Measurements from ENCODE around the gene HS3ST3B1. TPM values are rescaled to one million over a fixed set of nuclear protein-coding genes. Genes with fewer than 3 reads are reported as not detected.

Gene HS3ST3B1
- total RNA-seq, 1 experiment from 2014 or later: 17.0 TPM

GRCh38 chr17:14307560-14308024 lies 6.7 kb downstream of the HS3ST3B1 start:
- peak in 1 of 2 experiments; percentile 86 for DNase-seq (ENCODE audit: low read depth in 1 of 2, low spot score in 2 of 2)
- H3K36me3 ChIP-seq: peaks cover 10% of the 10 kb centered on the region
- no peaks in the 10 kb centered on the region for H3K9me3 ChIP-seq (replicated peaks)
- H3K4me3 ChIP-seq: peak overlapping the region; percentile 54
- no peaks in the 10 kb centered on the region for H3K27me3 ChIP-seq (replicated peaks)
- peaks cover 42% of the 10 kb centered on the region for H3K4me1 ChIP-seq (replicated peaks)
- peak overlapping the region; percentile 98 for H3K27ac ChIP-seq

DNA sequence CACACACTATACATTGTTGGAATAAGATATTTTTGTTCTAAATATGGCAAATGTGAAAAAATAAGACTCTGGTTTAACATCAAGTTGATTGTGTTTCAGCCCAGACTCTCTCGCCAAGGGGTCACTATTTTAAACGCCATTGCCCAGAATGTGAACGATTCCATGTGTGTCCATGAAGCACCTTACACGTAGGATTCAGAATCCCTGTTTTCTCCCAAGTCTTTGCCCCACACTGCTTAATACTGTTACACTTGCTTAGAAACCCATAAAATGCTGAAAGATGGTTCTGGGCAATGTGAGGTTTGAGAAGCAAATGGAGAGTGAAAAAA lies 7.7 kb downstream of the HS3ST3B1 start:
- H3K4me1 ChIP-seq (replicated peaks): peaks cover 35% of the 10 kb centered on the region
- H3K4me3 ChIP-seq: peak overlapping the region; percentile 54
- H3K27ac ChIP-seq: peak overlapping the region; percentile 98
- DNase-seq (ENCODE audit: low read depth in 1 of 2, low spot score in 2 of 2): no peak
- no peaks in the 10 kb centered on the region for H3K9me3 ChIP-seq (replicated peaks)
- no peaks in the 10 kb centered on the region for H3K27me3 ChIP-seq (replicated peaks)
- peaks cover 3% of the 10 kb centered on the region; the same call in 1 of the 2 replicates for H3K36me3 ChIP-seq

GRCh38 chr17:14308965-14309879 lies 8.3 kb downstream of the HS3ST3B1 start:
- peak overlapping the region; percentile 54 for H3K4me3 ChIP-seq
- peak overlapping the region; percentile 98 for H3K27ac ChIP-seq
- H3K27me3 ChIP-seq (replicated peaks): no peaks in the 10 kb centered on the region
- peak; percentile 94 for DNase-seq (ENCODE audit: low read depth in 1 of 2, low spot score in 2 of 2)
- H3K4me1 ChIP-seq (replicated peaks): peaks cover 35% of the 10 kb centered on the region
- no peaks in the 10 kb centered on the region for H3K9me3 ChIP-seq (replicated peaks)
- H3K36me3 ChIP-seq: peaks cover 3% of the 10 kb centered on the region; the same call in 1 of the 2 replicates

DNA sequence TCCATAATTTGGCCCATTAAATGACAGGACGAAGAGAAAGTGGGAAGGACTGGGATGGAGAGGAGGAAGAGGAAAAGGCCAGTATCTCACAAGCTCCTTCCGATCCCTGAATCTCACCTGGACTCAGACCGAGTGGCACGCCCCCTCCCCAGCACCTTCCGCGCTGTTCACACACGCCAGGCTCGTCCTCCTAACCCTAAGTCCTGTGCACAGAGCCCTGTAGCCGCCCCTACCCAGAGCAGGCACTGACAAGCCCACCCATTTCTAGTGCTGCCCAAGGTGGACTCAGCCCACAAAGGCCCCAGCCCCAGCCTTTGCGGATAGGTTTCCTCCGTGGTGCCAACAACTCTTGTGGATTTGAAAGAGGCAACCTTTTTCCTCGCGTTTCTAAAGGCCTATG lies 9.2 kb downstream of the HS3ST3B1 start:
- no peak for DNase-seq (ENCODE audit: low read depth in 1 of 2, low spot score in 2 of 2)
- no peak overlapping the region; the same call in 1 of the 2 replicates for H3K4me3 ChIP-seq
- H3K27me3 ChIP-seq (replicated peaks): no peaks in the 10 kb centered on the region
- peaks cover 35% of the 10 kb centered on the region for H3K4me1 ChIP-seq (replicated peaks)
- peaks cover 5% of the 10 kb centered on the region; the same call in 1 of the 2 replicates for H3K36me3 ChIP-seq
- no peak overlapping the region for H3K27ac ChIP-seq
- no peaks in the 10 kb centered on the region for H3K9me3 ChIP-seq (replicated peaks)

- Histone ChIP-seq H3K27ac (no peak overlapping the region), H3K4me1 (replicated peaks) (peaks cover 34% of the 10 kb centered on the region), H3K4me3 (no peak overlapping the region), H3K9me3 (replicated peaks) (no peaks in the 10 kb centered on the region), H3K36me3 (peaks cover 5% of the 10 kb centered on the region; the same call in 1 of the 2 replicates), H3K27me3 (replicated peaks) (no peaks in the 10 kb centered on the region)
- DNase-seq (ENCODE audit: low read depth in 1 of 2, low spot score in 2 of 2): no peak
These were observed 9.7 kb downstream of the HS3ST3B1 start for GRCh38 chr17:14310605-14311004.

DNA sequence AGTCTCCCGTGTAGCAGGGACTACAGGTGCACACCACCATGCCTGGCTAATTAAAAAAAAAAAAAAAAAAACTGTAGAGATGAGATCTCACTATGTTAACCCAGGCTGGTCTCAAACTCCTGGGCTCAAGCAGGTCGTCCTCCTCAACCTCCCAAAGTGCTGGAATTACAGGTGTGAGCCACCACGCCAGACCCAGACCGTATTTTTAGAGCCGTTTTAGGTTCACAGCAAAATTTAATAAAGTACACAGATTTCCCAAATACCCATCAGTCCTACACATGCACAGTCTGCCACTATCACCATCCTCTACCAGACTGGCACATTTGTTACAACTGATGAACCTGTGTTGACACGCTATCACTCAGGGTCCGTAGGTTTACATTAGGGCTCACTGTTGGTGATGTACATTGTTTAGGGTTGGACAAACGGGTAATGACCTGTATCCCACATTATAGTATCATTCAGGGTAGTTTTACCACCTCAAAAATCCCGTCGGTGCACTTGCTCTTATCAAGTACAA lies 10.4 kb downstream of the HS3ST3B1 start:
- no peaks in the 10 kb centered on the region for H3K9me3 ChIP-seq (replicated peaks)
- H3K27me3 ChIP-seq (replicated peaks): no peaks in the 10 kb centered on the region
- no peak overlapping the region for H3K27ac ChIP-seq
- H3K36me3 ChIP-seq: peaks cover 7% of the 10 kb centered on the region; the same call in 1 of the 2 replicates
- H3K4me3 ChIP-seq: no peak overlapping the region
- no peak for DNase-seq (ENCODE audit: low read depth in 1 of 2, low spot score in 2 of 2)
- peaks cover 27% of the 10 kb centered on the region for H3K4me1 ChIP-seq (replicated peaks)

- no peak overlapping the region for H3K4me3 ChIP-seq
- no peak for DNase-seq (ENCODE audit: low read depth in 1 of 2, low spot score in 2 of 2)
- H3K9me3 ChIP-seq (replicated peaks): no peaks in the 10 kb centered on the region; the same call in 1 of the 2 replicates
- H3K27ac ChIP-seq: no peak overlapping the region
- H3K27me3 ChIP-seq (replicated peaks): no peaks in the 10 kb centered on the region
- H3K4me1 ChIP-seq (replicated peaks): peaks cover 20% of the 10 kb centered on the region
- H3K36me3 ChIP-seq: peaks cover 9% of the 10 kb centered on the region; the same call in 1 of the 2 replicates
These were observed 11.1 kb downstream of the HS3ST3B1 start for GRCh38 chr17:14311981-14312380.

DNA sequence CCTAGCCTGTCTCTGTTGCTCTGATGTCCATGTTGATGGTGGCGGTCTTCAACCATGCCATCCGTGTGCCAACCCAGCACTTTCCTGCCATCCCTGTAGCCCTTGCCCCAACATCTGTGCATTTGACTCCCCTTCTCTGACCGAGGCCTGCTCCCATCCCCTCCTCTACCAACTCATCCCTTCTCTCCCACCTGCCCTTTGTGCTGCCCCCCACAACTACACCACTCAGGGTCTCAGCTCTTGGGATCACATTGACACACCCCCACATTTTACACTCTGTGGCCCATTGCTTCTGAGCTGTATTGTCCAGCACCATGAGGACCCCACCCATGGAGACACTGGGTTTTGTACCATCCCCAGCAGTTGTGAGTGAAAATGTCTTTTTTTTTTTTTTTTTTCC lies 11.6 kb downstream of the HS3ST3B1 start:
- DNase-seq (ENCODE audit: low read depth in 1 of 2, low spot score in 2 of 2): no peak
- H3K4me3 ChIP-seq: no peak overlapping the region
- H3K27me3 ChIP-seq (replicated peaks): no peaks in the 10 kb centered on the region
- peaks cover 9% of the 10 kb centered on the region; the same call in 1 of the 2 replicates for H3K36me3 ChIP-seq
- H3K27ac ChIP-seq: no peak overlapping the region
- peaks cover 19% of the 10 kb centered on the region for H3K4me1 ChIP-seq (replicated peaks)
- H3K9me3 ChIP-seq (replicated peaks): no peaks in the 10 kb centered on the region; the same call in 1 of the 2 replicates

DNA sequence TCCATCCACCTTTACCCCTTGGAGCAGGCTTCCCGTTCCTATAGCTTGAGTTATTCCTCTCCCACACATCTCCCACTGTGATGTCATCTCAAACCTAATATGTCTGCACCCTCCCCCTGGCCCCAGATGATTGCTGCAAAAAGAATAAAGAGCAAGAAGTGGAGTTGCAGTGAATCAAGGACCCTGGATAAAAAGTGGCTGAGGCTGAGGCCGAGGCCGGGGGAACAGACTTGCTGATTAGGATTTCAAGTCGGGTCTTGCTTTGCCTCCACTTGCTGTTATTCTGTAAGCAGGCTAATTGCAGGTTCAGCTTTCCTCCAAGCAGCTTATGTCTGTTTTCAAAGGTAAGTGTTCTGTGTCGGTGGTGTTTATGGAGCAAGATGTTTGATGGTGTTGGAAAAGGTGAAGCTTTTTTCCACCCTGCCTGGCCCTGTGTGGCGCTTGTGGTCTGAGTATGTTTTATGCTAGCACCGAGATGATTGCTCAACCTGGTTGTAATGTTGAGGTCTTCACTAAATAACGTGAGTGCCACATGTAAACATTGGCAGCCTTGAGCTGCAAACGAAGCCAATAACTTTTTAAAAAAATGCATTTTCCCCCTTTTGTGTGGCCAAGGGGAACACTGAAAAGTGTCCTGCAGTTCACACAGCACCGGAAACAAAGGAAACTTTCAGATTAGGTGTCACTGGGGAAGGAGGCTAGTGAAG lies 15.4 kb downstream of the HS3ST3B1 start:
- Histone ChIP-seq H3K9me3 (replicated peaks) (no peaks in the 10 kb centered on the region; the same call in 1 of the 2 replicates), H3K27me3 (replicated peaks) (no peaks in the 10 kb centered on the region), H3K4me3 (no peak overlapping the region), H3K4me1 (replicated peaks) (no peaks in the 10 kb centered on the region), H3K36me3 (peaks cover 9% of the 10 kb centered on the region; the same call in 1 of the 2 replicates), H3K27ac (no peak overlapping the region)
- no peak for DNase-seq (ENCODE audit: low read depth in 1 of 2, low spot score in 2 of 2)

DNA sequence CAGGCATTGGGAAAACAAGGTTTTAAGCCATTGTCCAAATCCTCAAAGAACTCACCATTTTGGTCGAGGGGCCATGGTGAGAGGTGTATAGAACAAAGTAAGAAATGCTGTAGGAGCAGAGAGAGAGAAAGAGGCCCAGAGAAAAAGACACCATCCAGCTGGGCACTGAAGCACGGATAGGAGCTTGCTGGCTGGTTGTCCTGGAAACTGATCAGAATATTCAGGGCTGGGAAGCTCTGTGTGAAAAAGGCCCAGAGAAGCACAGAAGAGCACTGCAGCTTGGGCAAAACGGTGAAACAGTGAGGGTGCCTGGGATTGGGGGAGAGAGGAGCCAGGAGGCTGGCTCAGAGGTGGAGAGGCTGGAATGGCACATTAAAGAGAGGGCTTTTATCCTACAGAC lies 16.5 kb downstream of the HS3ST3B1 start:
- Histone ChIP-seq H3K27me3 (replicated peaks) (no peaks in the 10 kb centered on the region), H3K4me3 (no peak overlapping the region), H3K9me3 (replicated peaks) (no peaks in the 10 kb centered on the region; the same call in 1 of the 2 replicates), H3K27ac (no peak overlapping the region), H3K36me3 (peaks cover 9% of the 10 kb centered on the region; the same call in 1 of the 2 replicates), H3K4me1 (replicated peaks) (peaks cover 3% of the 10 kb centered on the region; the same call in 1 of the 2 replicates)
- no peak for DNase-seq (ENCODE audit: low read depth in 1 of 2, low spot score in 2 of 2)

GRCh38 chr17:14318109-14318917 lies 17.4 kb downstream of the HS3ST3B1 start:
- H3K27me3 ChIP-seq (replicated peaks): no peaks in the 10 kb centered on the region
- no peak overlapping the region for H3K4me3 ChIP-seq
- H3K27ac ChIP-seq: no peak overlapping the region
- peaks cover 3% of the 10 kb centered on the region; the same call in 1 of the 2 replicates for H3K4me1 ChIP-seq (replicated peaks)
- DNase-seq (ENCODE audit: low read depth in 1 of 2, low spot score in 2 of 2): no peak
- H3K9me3 ChIP-seq (replicated peaks): no peaks in the 10 kb centered on the region; the same call in 1 of the 2 replicates
- peaks cover 8% of the 10 kb centered on the region; the same call in 1 of the 2 replicates for H3K36me3 ChIP-seq

GRCh38 chr17:14318918-14319205 lies 18.0 kb downstream of the HS3ST3B1 start:
- Histone ChIP-seq H3K36me3 (peaks cover 7% of the 10 kb centered on the region; the same call in 1 of the 2 replicates), H3K9me3 (replicated peaks) (no peaks in the 10 kb centered on the region; the same call in 1 of the 2 replicates), H3K4me1 (replicated peaks) (peaks cover 3% of the 10 kb centered on the region; the same call in 1 of the 2 replicates), H3K27ac (no peak overlapping the region), H3K4me3 (no peak overlapping the region), H3K27me3 (replicated peaks) (no peaks in the 10 kb centered on the region)
- DNase-seq (ENCODE audit: low read depth in 1 of 2, low spot score in 2 of 2): no peak

- peaks cover 3% of the 10 kb centered on the region; the same call in 1 of the 2 replicates for H3K4me1 ChIP-seq (replicated peaks)
- no peak overlapping the region for H3K4me3 ChIP-seq
- H3K27me3 ChIP-seq (replicated peaks): no peaks in the 10 kb centered on the region
- no peak for DNase-seq (ENCODE audit: low read depth in 1 of 2, low spot score in 2 of 2)
- peaks cover 4% of the 10 kb centered on the region; the same call in 1 of the 2 replicates for H3K36me3 ChIP-seq
- no peak overlapping the region for H3K27ac ChIP-seq
- no peaks in the 10 kb centered on the region; the same call in 1 of the 2 replicates for H3K9me3 ChIP-seq (replicated peaks)
These were observed 19.2 kb downstream of the HS3ST3B1 start for GRCh38 chr17:14320098-14320497.
